ENCODE data around the gene C15orf39.
A peak's percentile ranks its signal among the peaks of the same experiment; 100 is the strongest.

Gene C15orf39

GRCh38 chr15:75176396-75176761 is 25.3 kb upstream of the C15orf39 start:
- no peak overlapping the region for H3K9ac ChIP-seq (ENCODE audit: low read depth, low read length)
- no peaks in the 10 kb centered on the region for H3K36me3 ChIP-seq (ENCODE audit: control insufficient read depth, insufficient read depth, low read length)
- H3K9me3 ChIP-seq (ENCODE audit: control insufficient read depth, insufficient read depth, low read length): no peaks in the 10 kb centered on the region
- no peak overlapping the region for H3K4me3 ChIP-seq (ENCODE audit: low read depth, low read length)
- H3K27me3 ChIP-seq (ENCODE audit: control insufficient read depth, insufficient read depth, low read length): peaks cover 4% of the 10 kb centered on the region
- peaks cover 19% of the 10 kb centered on the region for H3K4me1 ChIP-seq (ENCODE audit: control insufficient read depth, insufficient read depth, low read length)

GRCh38 chr15:75177360-75178071 is 24.2 kb upstream of the C15orf39 start:
- Histone ChIP-seq H3K9me3 (ENCODE audit: control insufficient read depth, insufficient read depth, low read length) (no peaks in the 10 kb centered on the region), H3K4me1 (ENCODE audit: control insufficient read depth, insufficient read depth, low read length) (peaks cover 19% of the 10 kb centered on the region), H3K27me3 (ENCODE audit: control insufficient read depth, insufficient read depth, low read length) (peaks cover 4% of the 10 kb centered on the region), H3K36me3 (ENCODE audit: control insufficient read depth, insufficient read depth, low read length) (no peaks in the 10 kb centered on the region), H3K9ac (ENCODE audit: low read depth, low read length) (no peak overlapping the region), H3K4me3 (ENCODE audit: low read depth, low read length) (no peak overlapping the region)

- no peaks in the 10 kb centered on the region for H3K9me3 ChIP-seq (ENCODE audit: control insufficient read depth, insufficient read depth, low read length)
- peaks cover 19% of the 10 kb centered on the region for H3K4me1 ChIP-seq (ENCODE audit: control insufficient read depth, insufficient read depth, low read length)
- no peak overlapping the region for H3K9ac ChIP-seq (ENCODE audit: low read depth, low read length)
- peak overlapping the region; percentile 48 for H3K4me3 ChIP-seq (ENCODE audit: low read depth, low read length)
- no peaks in the 10 kb centered on the region for H3K36me3 ChIP-seq (ENCODE audit: control insufficient read depth, insufficient read depth, low read length)
- peaks cover 4% of the 10 kb centered on the region for H3K27me3 ChIP-seq (ENCODE audit: control insufficient read depth, insufficient read depth, low read length)
Measured at GRCh38 chr15:75178171-75178937, 23.3 kb upstream of the C15orf39 start.

- Histone ChIP-seq H3K9ac (ENCODE audit: low read depth, low read length) (no peak overlapping the region), H3K9me3 (ENCODE audit: control insufficient read depth, insufficient read depth, low read length) (no peaks in the 10 kb centered on the region), H3K27me3 (ENCODE audit: control insufficient read depth, insufficient read depth, low read length) (peaks cover 4% of the 10 kb centered on the region), H3K4me1 (ENCODE audit: control insufficient read depth, insufficient read depth, low read length) (peaks cover 19% of the 10 kb centered on the region), H3K36me3 (ENCODE audit: control insufficient read depth, insufficient read depth, low read length) (no peaks in the 10 kb centered on the region), H3K4me3 (ENCODE audit: low read depth, low read length) (peak overlapping the region; percentile 48)
Measured at GRCh38 chr15:75178938-75179745, 22.5 kb upstream of the C15orf39 start.

GRCh38 chr15:75179746-75180140 is 21.9 kb upstream of the C15orf39 start:
- Histone ChIP-seq H3K4me1 (ENCODE audit: control insufficient read depth, insufficient read depth, low read length) (peaks cover 19% of the 10 kb centered on the region), H3K36me3 (ENCODE audit: control insufficient read depth, insufficient read depth, low read length) (no peaks in the 10 kb centered on the region), H3K9me3 (ENCODE audit: control insufficient read depth, insufficient read depth, low read length) (no peaks in the 10 kb centered on the region), H3K9ac (ENCODE audit: low read depth, low read length) (no peak overlapping the region), H3K4me3 (ENCODE audit: low read depth, low read length) (no peak overlapping the region), H3K27me3 (ENCODE audit: control insufficient read depth, insufficient read depth, low read length) (peaks cover 4% of the 10 kb centered on the region)

- Histone ChIP-seq H3K4me1 (ENCODE audit: control insufficient read depth, insufficient read depth, low read length) (peaks cover 18% of the 10 kb centered on the region), H3K4me3 (ENCODE audit: low read depth, low read length) (no peak overlapping the region), H3K9ac (ENCODE audit: low read depth, low read length) (no peak overlapping the region), H3K36me3 (ENCODE audit: control insufficient read depth, insufficient read depth, low read length) (no peaks in the 10 kb centered on the region), H3K27me3 (ENCODE audit: control insufficient read depth, insufficient read depth, low read length) (peaks cover 4% of the 10 kb centered on the region), H3K9me3 (ENCODE audit: control insufficient read depth, insufficient read depth, low read length) (no peaks in the 10 kb centered on the region)
Measured at GRCh38 chr15:75181780-75182179, 19.9 kb upstream of the C15orf39 start.

- Histone ChIP-seq H3K4me1 (ENCODE audit: control insufficient read depth, insufficient read depth, low read length) (peaks cover 18% of the 10 kb centered on the region), H3K9me3 (ENCODE audit: control insufficient read depth, insufficient read depth, low read length) (no peaks in the 10 kb centered on the region), H3K36me3 (ENCODE audit: control insufficient read depth, insufficient read depth, low read length) (no peaks in the 10 kb centered on the region), H3K9ac (ENCODE audit: low read depth, low read length) (no peak overlapping the region), H3K4me3 (ENCODE audit: low read depth, low read length) (no peak overlapping the region), H3K27me3 (ENCODE audit: control insufficient read depth, insufficient read depth, low read length) (peaks cover 4% of the 10 kb centered on the region)
Measured at GRCh38 chr15:75182187-75183131, 19.2 kb upstream of the C15orf39 start.

- Histone ChIP-seq H3K4me3 (ENCODE audit: low read depth, low read length) (no peak overlapping the region), H3K9ac (ENCODE audit: low read depth, low read length) (no peak overlapping the region), H3K9me3 (ENCODE audit: control insufficient read depth, insufficient read depth, low read length) (no peaks in the 10 kb centered on the region), H3K4me1 (ENCODE audit: control insufficient read depth, insufficient read depth, low read length) (peaks cover under 1% of the 10 kb centered on the region), H3K36me3 (ENCODE audit: control insufficient read depth, insufficient read depth, low read length) (no peaks in the 10 kb centered on the region), H3K27me3 (ENCODE audit: control insufficient read depth, insufficient read depth, low read length) (no peaks in the 10 kb centered on the region)
Measured at GRCh38 chr15:75185271-75186029, 16.2 kb upstream of the C15orf39 start.

- Histone ChIP-seq H3K9me3 (ENCODE audit: control insufficient read depth, insufficient read depth, low read length) (peaks cover 3% of the 10 kb centered on the region), H3K27me3 (ENCODE audit: control insufficient read depth, insufficient read depth, low read length) (no peaks in the 10 kb centered on the region), H3K36me3 (ENCODE audit: control insufficient read depth, insufficient read depth, low read length) (no peaks in the 10 kb centered on the region), H3K9ac (ENCODE audit: low read depth, low read length) (no peak overlapping the region), H3K4me1 (ENCODE audit: control insufficient read depth, insufficient read depth, low read length) (no peaks in the 10 kb centered on the region), H3K4me3 (ENCODE audit: low read depth, low read length) (no peak overlapping the region)
Measured at GRCh38 chr15:75186044-75186443, 15.6 kb upstream of the C15orf39 start.

GRCh38 chr15:75188499-75188898 is 13.2 kb upstream of the C15orf39 start:
- peaks cover 3% of the 10 kb centered on the region for H3K9me3 ChIP-seq (ENCODE audit: control insufficient read depth, insufficient read depth, low read length)
- H3K36me3 ChIP-seq (ENCODE audit: control insufficient read depth, insufficient read depth, low read length): no peaks in the 10 kb centered on the region
- H3K4me3 ChIP-seq (ENCODE audit: low read depth, low read length): no peak overlapping the region
- no peaks in the 10 kb centered on the region for H3K27me3 ChIP-seq (ENCODE audit: control insufficient read depth, insufficient read depth, low read length)
- no peak overlapping the region for H3K9ac ChIP-seq (ENCODE audit: low read depth, low read length)
- peaks cover 4% of the 10 kb centered on the region for H3K4me1 ChIP-seq (ENCODE audit: control insufficient read depth, insufficient read depth, low read length)

All from iPS-15b (cell line).